Osteocyte (in vitro differentiated cells): Measurements from ENCODE around the gene CYTL1. TPM values are rescaled to one million over a fixed set of nuclear protein-coding genes. Genes with fewer than 3 reads are reported as not detected.
"Not testable (repeated sequence)": the region's sequence is repeated elsewhere in the genome, so short reads cannot be mapped to it uniquely, and the experiment has no call there.

Experiments
- DNase-seq: peaks from one replicate; pipeline ENCODE4 v3.0.0; 2021; ENCODE audit warnings: mixed read lengths; ENCODE audit not compliant: unreplicated experiment; ENCODE audit errors: extremely low spot score
- H3K27ac Mint-ChIP-seq: one replicate; pipeline ENCODE4 v1.8.0; 2021; ENCODE audit warnings: mild to moderate bottlenecking, mixed read lengths; ENCODE audit not compliant: unreplicated experiment
- H3K27me3 Mint-ChIP-seq: one replicate; pipeline ENCODE4 v1.8.0; 2021; ENCODE audit warnings: mixed read lengths; ENCODE audit not compliant: unreplicated experiment
- H3K36me3 Mint-ChIP-seq: one replicate; pipeline ENCODE4 v1.8.0; 2021; ENCODE audit warnings: mixed read lengths; ENCODE audit not compliant: unreplicated experiment
- H3K4me1 Mint-ChIP-seq: one replicate; pipeline ENCODE4 v1.8.0; 2021; ENCODE audit warnings: mixed read lengths; ENCODE audit not compliant: unreplicated experiment
- H3K4me3 Mint-ChIP-seq: one replicate; pipeline ENCODE4 v1.8.0; 2021; ENCODE audit warnings: mild to moderate bottlenecking, moderate library complexity, mixed read lengths; ENCODE audit not compliant: unreplicated experiment
- H3K9me3 Mint-ChIP-seq: one replicate; pipeline ENCODE4 v1.8.0; 2021; ENCODE audit warnings: mixed read lengths; ENCODE audit not compliant: unreplicated experiment
- CTCF ChIP-seq: fragments of 200-600 bp; sonication (generic); IDR thresholded peaks from 2 replicates; pipeline ENCODE4 v1.5.0; 2021; ENCODE audit warnings: antibody characterized with exemption, mild to moderate bottlenecking, moderate library complexity
- long read RNA-seq: library from polyadenylated mRNA; unstranded; transcript quantifications from one replicate; pipeline ENCODE4 v2.0.0, GENCODE V29; 2021
- total RNA-seq: library from RNA; stranded (reverse); gene quantifications from 2 replicates; pipeline ENCODE4 v1.2.1, GENCODE V29; 2021

The CYTL1 gene
- 82.4 and 86.8 TPM in 2 replicates for total RNA-seq
- long read RNA-seq, transcript CYTL1-201 (4 exons, 1,003 nt): major isoform, 174 of 182 reads
- long read RNA-seq, partial matches to known transcripts: 2 of 182 reads
- long read RNA-seq, other reads (novel, unspliced or antisense): 6 of 182 reads

GRCh38 chr4:5019274-5019673, at the start of gene CYTL1:
Gene CYTL1, minus strand, starts transcription at chr4:5019458. Its CDS starts 13 bp downstream, at chr4:5019445.
- Mint-ChIP-seq H3K4me1 (peaks cover 26% of the 10 kb centered on the region), H3K27me3 (peaks cover 3% of the 10 kb centered on the region), H3K27ac (no peak within 1 kb of the TSS), H3K4me3 (peak within 1 kb of the TSS; percentile 74), H3K9me3 (peaks cover 12% of the 10 kb centered on the region), H3K36me3 (peaks cover 4% of the 10 kb centered on the region)
- DNase-seq: no peak
- no peak for TF ChIP-seq CTCF

- TF ChIP-seq CTCF: no peak
- Mint-ChIP-seq H3K36me3 (peaks cover 11% of the 10 kb centered on the region), H3K4me1 (peaks cover 14% of the 10 kb centered on the region), H3K9me3 (no peaks in the 10 kb centered on the region), H3K4me3 (no peak overlapping the region), H3K27me3 (no peaks in the 10 kb centered on the region), H3K27ac (no peak overlapping the region)
- no peak for DNase-seq
Observed at GRCh38 chr4:5067908-5068307, 48.6 kb upstream of the CYTL1 start.

GRCh38 chr4:5066968-5067367, 47.7 kb upstream of the CYTL1 start:
- H3K27ac Mint-ChIP-seq, H3K9me3 Mint-ChIP-seq, DNase-seq, H3K4me3 Mint-ChIP-seq, H3K27me3 Mint-ChIP-seq: not testable (repeated sequence)
- Mint-ChIP-seq H3K36me3 (peaks cover 15% of the 10 kb centered on the region), H3K4me1 (peaks cover 16% of the 10 kb centered on the region)

- no peak for TF ChIP-seq CTCF
- no peak overlapping the region for H3K4me3 Mint-ChIP-seq
- no peaks in the 10 kb centered on the region for H3K27me3 Mint-ChIP-seq
- H3K4me1 Mint-ChIP-seq: peaks cover 12% of the 10 kb centered on the region
- peaks cover 20% of the 10 kb centered on the region for H3K36me3 Mint-ChIP-seq
- H3K9me3 Mint-ChIP-seq: peaks cover 7% of the 10 kb centered on the region
- no peak for DNase-seq
- no peak overlapping the region for H3K27ac Mint-ChIP-seq
Observed at GRCh38 chr4:5066101-5066500, 46.8 kb upstream of the CYTL1 start.

GRCh38 chr4:5055411-5055810, 36.2 kb upstream of the CYTL1 start:
- Mint-ChIP-seq H3K4me1 (peaks cover 33% of the 10 kb centered on the region), H3K27me3 (no peaks in the 10 kb centered on the region), H3K9me3 (peaks cover 3% of the 10 kb centered on the region), H3K4me3 (no peak overlapping the region), H3K36me3 (peaks cover 21% of the 10 kb centered on the region), H3K27ac (no peak overlapping the region)
- peak; percentile 59 for DNase-seq
- no peak for TF ChIP-seq CTCF

GRCh38 chr4:5054532-5054931, 35.3 kb upstream of the CYTL1 start:
- peaks cover 14% of the 10 kb centered on the region for H3K36me3 Mint-ChIP-seq
- peaks cover 35% of the 10 kb centered on the region for H3K4me1 Mint-ChIP-seq
- TF ChIP-seq CTCF: no peak
- H3K4me3 Mint-ChIP-seq: no peak overlapping the region
- H3K9me3 Mint-ChIP-seq: no peaks in the 10 kb centered on the region
- no peaks in the 10 kb centered on the region for H3K27me3 Mint-ChIP-seq
- DNase-seq: peak; percentile 59
- H3K27ac Mint-ChIP-seq: peak overlapping the region; percentile 23
